HFFc6 (cell line): ENCODE results near the gene POM121L12. TPM values are rescaled to one million over a fixed set of nuclear protein-coding genes. Genes with fewer than 3 reads are reported as not detected.

ENCODE experiments used
- DNase-seq: peaks from one replicate; pipeline ENCODE4 v3.0.0-alpha.2; 2018
- H3K27ac Mint-ChIP-seq: 2 replicates; pipeline ENCODE4 v1.8.0; 2020; ENCODE audit warnings: mild to moderate bottlenecking, mixed read lengths
- H3K27me3 Mint-ChIP-seq: 2 replicates; pipeline ENCODE4 v1.8.0; 2021; ENCODE audit warnings: mild to moderate bottlenecking, moderate library complexity, mixed read lengths; ENCODE audit not compliant: insufficient read depth
- H3K36me3 Mint-ChIP-seq: 2 replicates; pipeline ENCODE4 v1.8.0; 2021; ENCODE audit warnings: low read depth, mixed read lengths
- H3K4me1 Mint-ChIP-seq: 2 replicates; pipeline ENCODE4 v1.8.0; 2020; ENCODE audit warnings: low read depth, mixed read lengths
- H3K4me3 Mint-ChIP-seq: 2 replicates; pipeline ENCODE4 v1.8.0; 2020; ENCODE audit warnings: mild to moderate bottlenecking, moderate library complexity, mixed read lengths
- H3K9me3 Mint-ChIP-seq: 2 replicates; pipeline ENCODE4 v1.8.0; 2020; ENCODE audit warnings: mild to moderate bottlenecking, mixed read lengths
- CTCF ChIP-seq: fragments of 200-600 bp; sonication (generic); IDR thresholded peaks from 2 replicates; pipeline ENCODE4 v1.5.0; 2021; ENCODE audit warnings: antibody characterized with exemption, mild to moderate bottlenecking
- total RNA-seq, 6 experiments: library from RNA; stranded (reverse); fragmentation: NEBNext Ultra II Directional; extraction: Animal tissue kit (Norgen Biotek cat#: 25700); gene quantifications; 2 replicates in 1 of 6; 3 replicates in 5 of 6; pipeline ENCODE4 v1.2.3, GENCODE V29; 2021

The POM121L12 gene
- total RNA-seq, 6 experiments from 2014 or later: not detected

- no peak for TF ChIP-seq CTCF
- Mint-ChIP-seq H3K4me1 (no peaks in the 10 kb centered on the region), H3K9me3 (peaks cover 20% of the 10 kb centered on the region), H3K36me3 (no peaks in the 10 kb centered on the region), H3K4me3 (no peak overlapping the region), H3K27ac (no peak overlapping the region), H3K27me3 (peaks cover 3% of the 10 kb centered on the region; the same call in 1 of the 2 replicates)
- no peak for DNase-seq
Observed at GRCh38 chr7:53002389-53002788, 33.0 kb upstream of the POM121L12 start.

DNA sequence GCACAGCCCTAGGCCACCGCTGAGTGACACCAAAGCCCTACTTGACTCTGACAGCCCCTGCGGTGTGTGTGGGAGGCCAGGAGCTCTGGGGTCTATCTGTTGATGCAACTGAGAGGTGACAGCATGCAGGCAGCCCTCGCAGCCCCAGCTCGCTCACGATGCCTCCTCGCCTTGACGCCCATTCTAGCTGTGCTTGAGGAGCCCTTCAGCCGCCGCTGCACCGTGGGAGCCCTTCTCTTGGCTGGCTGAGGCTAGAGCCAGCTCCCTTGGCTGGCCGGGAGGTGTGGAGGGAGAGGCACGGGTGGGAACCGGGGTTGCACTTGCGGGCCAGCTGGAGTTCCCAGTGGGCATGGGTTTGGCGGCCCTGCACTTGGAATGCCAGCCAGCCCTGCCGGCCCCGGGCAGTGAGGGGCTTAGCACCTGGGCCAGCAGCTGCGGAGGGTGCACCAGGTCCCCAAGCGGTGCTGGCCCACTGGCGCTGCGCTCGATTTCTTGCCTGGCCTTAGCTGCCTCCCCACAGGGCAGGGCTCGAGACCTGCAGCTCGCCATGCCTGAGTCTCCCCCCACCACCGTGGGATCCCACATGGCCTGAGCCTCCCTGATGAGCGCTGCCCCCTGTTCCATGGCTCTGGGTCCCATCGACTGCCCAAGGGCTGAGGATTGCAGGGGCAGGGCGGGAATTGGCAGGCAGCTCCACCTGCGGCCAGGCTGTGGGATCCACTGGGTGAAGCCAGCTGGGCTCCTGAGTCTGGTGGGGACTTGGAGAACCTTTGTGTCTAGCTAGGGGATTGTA is 31.6 kb upstream of the POM121L12 start:
- no peak overlapping the region for H3K4me3 Mint-ChIP-seq
- no peaks in the 10 kb centered on the region for H3K4me1 Mint-ChIP-seq
- no peaks in the 10 kb centered on the region for H3K36me3 Mint-ChIP-seq
- no peak for DNase-seq
- H3K27me3 Mint-ChIP-seq: peaks cover 3% of the 10 kb centered on the region; the same call in 1 of the 2 replicates
- TF ChIP-seq CTCF: no peak
- no peak overlapping the region for H3K27ac Mint-ChIP-seq
- H3K9me3 Mint-ChIP-seq: peaks cover 20% of the 10 kb centered on the region

- DNase-seq: no peak
- no peak overlapping the region for H3K27ac Mint-ChIP-seq
- no peaks in the 10 kb centered on the region for H3K36me3 Mint-ChIP-seq
- no peak for TF ChIP-seq CTCF
- no peaks in the 10 kb centered on the region for H3K4me1 Mint-ChIP-seq
- peaks cover 29% of the 10 kb centered on the region for H3K9me3 Mint-ChIP-seq
- no peak overlapping the region for H3K4me3 Mint-ChIP-seq
- H3K27me3 Mint-ChIP-seq: peaks cover 2% of the 10 kb centered on the region; the same call in 1 of the 2 replicates
Observed at GRCh38 chr7:53013925-53014324, 21.5 kb upstream of the POM121L12 start.

DNA sequence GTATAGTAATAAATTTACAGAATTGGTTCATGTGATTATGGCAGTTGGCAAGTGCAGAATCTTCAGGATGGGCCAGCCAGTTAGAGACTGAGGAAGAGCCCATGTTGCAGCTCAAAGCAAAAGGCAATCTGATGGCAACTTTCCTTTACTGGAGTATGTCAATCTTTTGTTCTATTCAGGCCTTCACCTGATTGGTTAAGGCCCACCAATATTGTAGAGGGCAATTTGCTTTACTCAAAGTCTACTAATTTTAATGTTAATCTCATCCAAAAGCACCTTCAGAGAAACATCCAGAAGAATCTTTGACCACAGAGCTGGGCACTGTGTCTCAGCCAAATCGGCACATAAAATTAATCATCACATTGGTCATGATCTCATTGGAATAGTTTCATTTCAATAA is 20.0 kb upstream of the POM121L12 start:
- no peak for DNase-seq
- no peak for TF ChIP-seq CTCF
- Mint-ChIP-seq H3K27me3 (peaks cover 2% of the 10 kb centered on the region; the same call in 1 of the 2 replicates), H3K4me1 (no peaks in the 10 kb centered on the region), H3K36me3 (no peaks in the 10 kb centered on the region), H3K4me3 (no peak overlapping the region), H3K9me3 (peaks cover 29% of the 10 kb centered on the region), H3K27ac (no peak overlapping the region)

DNA sequence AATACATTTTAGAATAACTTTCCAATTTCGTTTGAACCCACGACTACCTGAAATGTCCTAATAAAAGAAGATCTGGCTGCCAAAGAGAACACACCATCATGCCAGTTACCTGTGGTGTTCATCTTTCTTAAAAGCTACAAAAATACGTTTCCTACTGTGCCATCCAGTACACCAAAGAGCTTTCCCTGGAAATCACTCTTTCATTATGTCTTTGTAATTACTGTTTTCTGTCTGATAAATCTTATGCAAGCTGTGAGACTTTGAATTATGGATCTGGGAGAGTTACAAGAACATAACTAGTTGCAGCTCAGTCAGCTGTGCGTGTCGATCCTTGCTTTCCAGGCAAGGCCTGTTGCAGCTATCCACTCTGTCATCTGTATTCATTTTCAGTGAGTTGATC is 12.5 kb upstream of the POM121L12 start:
- Mint-ChIP-seq H3K4me3 (no peak overlapping the region), H3K27me3 (no peaks in the 10 kb centered on the region), H3K36me3 (no peaks in the 10 kb centered on the region), H3K27ac (no peak overlapping the region), H3K9me3 (peaks cover 8% of the 10 kb centered on the region; the same call in 1 of the 2 replicates), H3K4me1 (no peaks in the 10 kb centered on the region)
- TF ChIP-seq CTCF: no peak
- no peak for DNase-seq
